Esophagus muscularis mucosa (tissue), 3 donors: Measurements from ENCODE around the gene GRHL3.

Experiments
- POLR2A ChIP-seq: fragments of 450-650 bp; IDR thresholded peaks from one replicate; pipeline ENCODE4 v1.6.1; 2017; ENCODE audit warnings: antibody characterized with exemption, moderate library complexity, mild to moderate bottlenecking, low read depth
- POLR2AphosphoS5 ChIP-seq, 2 donors: sonication (generic); formaldehyde crosslinking; IDR thresholded peaks; one replicate each; pipeline ENCODE4 v1.6.1; 2017; ENCODE audit warnings: antibody characterized with exemption in 2 of 2
- TF ChIP-seq, protein P1 (sequence below), 3 experiments: fragments of 200-600 bp in 2 of 3; fragments of 450-650 bp in 1 of 3; sonication (generic) in 2 of 3; IDR thresholded peaks; one replicate each; pipeline ENCODE4 v1.5.1; 2017 to 2019; ENCODE audit warnings: antibody characterized with exemption in 3 of 3, mild to moderate bottlenecking in 2 of 3, moderate library complexity in 1 of 3

- TF ChIP-seq, protein P1, sequence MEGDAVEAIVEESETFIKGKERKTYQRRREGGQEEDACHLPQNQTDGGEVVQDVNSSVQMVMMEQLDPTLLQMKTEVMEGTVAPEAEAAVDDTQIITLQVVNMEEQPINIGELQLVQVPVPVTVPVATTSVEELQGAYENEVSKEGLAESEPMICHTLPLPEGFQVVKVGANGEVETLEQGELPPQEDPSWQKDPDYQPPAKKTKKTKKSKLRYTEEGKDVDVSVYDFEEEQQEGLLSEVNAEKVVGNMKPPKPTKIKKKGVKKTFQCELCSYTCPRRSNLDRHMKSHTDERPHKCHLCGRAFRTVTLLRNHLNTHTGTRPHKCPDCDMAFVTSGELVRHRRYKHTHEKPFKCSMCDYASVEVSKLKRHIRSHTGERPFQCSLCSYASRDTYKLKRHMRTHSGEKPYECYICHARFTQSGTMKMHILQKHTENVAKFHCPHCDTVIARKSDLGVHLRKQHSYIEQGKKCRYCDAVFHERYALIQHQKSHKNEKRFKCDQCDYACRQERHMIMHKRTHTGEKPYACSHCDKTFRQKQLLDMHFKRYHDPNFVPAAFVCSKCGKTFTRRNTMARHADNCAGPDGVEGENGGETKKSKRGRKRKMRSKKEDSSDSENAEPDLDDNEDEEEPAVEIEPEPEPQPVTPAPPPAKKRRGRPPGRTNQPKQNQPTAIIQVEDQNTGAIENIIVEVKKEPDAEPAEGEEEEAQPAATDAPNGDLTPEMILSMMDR (IDR thresholded peaks at IDR 0.05) = no peak
- TF ChIP-seq POLR2A (no peak), POLR2AphosphoS5 (IDR thresholded peaks at IDR 0.05) (no peak)
These were observed 32.9 kb downstream of the GRHL3 start for GRCh38 chr1:24351918-24352627.
